HepG2 (cell line): Measurements from ENCODE around the gene HNRNPUL1. TPM values are rescaled to one million over a fixed set of nuclear protein-coding genes. Genes with fewer than 3 reads are reported as not detected.

ENCODE experiments used
- AGO2 ChIP-seq: fragments of 200-400 bp; formaldehyde crosslinking; optimal IDR thresholded peaks from 2 replicates; pipeline ENCODE3; 2017; ENCODE audit warnings: mild to moderate bottlenecking, low read depth, low read length, moderate library complexity
- DZIP1 ChIP-seq: sonication (generic); formaldehyde crosslinking; IDR thresholded peaks from 2 replicates; pipeline ENCODE4 v1.5.0; 2020; ENCODE audit warnings: mild to moderate bottlenecking, missing genetic modification reagents
- HDAC2 ChIP-seq: sonication (generic); formaldehyde crosslinking; IDR thresholded peaks from 2 replicates; pipeline ENCODE4 v1.4.0; 2020; ENCODE audit warnings: missing genetic modification reagents
- HNF1A ChIP-seq, 2 experiments: sonication (generic) in 1 of 2; formaldehyde crosslinking in 1 of 2; IDR thresholded peaks; 2 replicates each; pipeline versions ENCODE4 v1.4.0 to v1.6.1; 2016 to 2020; ENCODE audit warnings: borderline replicate concordance in 1 of 2, low read depth in 1 of 2, mild to moderate bottlenecking in 1 of 2, missing genetic modification reagents in 1 of 2
- PLRG1 ChIP-seq: fragments of 450-650 bp; conservative IDR thresholded peaks from 2 replicates; pipeline ENCODE4 v1.6.1; 2016
- RELA ChIP-seq: sonication (generic); formaldehyde crosslinking; IDR thresholded peaks from 2 replicates; pipeline ENCODE4 v1.4.0; 2020; ENCODE audit warnings: missing genetic modification reagents
- SALL1 ChIP-seq: sonication (generic); formaldehyde crosslinking; IDR thresholded peaks from 2 replicates; pipeline ENCODE4 v1.8.0; 2022; ENCODE audit warnings: mild to moderate bottlenecking, missing genetic modification reagents
- SALL2 ChIP-seq: sonication (generic); formaldehyde crosslinking; IDR thresholded peaks from 2 replicates; pipeline ENCODE4 v1.8.1; 2023; ENCODE audit warnings: mild to moderate bottlenecking, missing genetic modification reagents, inconsistent platforms
- ZNF180 ChIP-seq: sonication (generic); formaldehyde crosslinking; IDR thresholded peaks from 2 replicates; pipeline ENCODE4 v1.4.0; 2020; ENCODE audit warnings: low read depth, missing genetic modification reagents, borderline replicate concordance
- ZNF275 ChIP-seq: sonication (generic); formaldehyde crosslinking; IDR thresholded peaks from 2 replicates; pipeline ENCODE4 v1.8.0; 2022; ENCODE audit warnings: missing genetic modification reagents, mild to moderate bottlenecking, inconsistent platforms, borderline replicate concordance
- ZNF543 ChIP-seq: sonication (generic); formaldehyde crosslinking; IDR thresholded peaks from 2 replicates; pipeline ENCODE4 v1.4.0; 2020; ENCODE audit warnings: mild to moderate bottlenecking, missing genetic modification reagents
- ZNF670 ChIP-seq: sonication (generic); formaldehyde crosslinking; IDR thresholded peaks from 2 replicates; pipeline ENCODE4 v1.8.0; 2022; ENCODE audit warnings: mild to moderate bottlenecking, missing genetic modification reagents, borderline replicate concordance
- ZNF687 ChIP-seq: sonication (generic); formaldehyde crosslinking; IDR thresholded peaks from 2 replicates; pipeline ENCODE4 v1.5.1; 2020; ENCODE audit warnings: mild to moderate bottlenecking, missing genetic modification reagents, moderate library complexity
- polyA plus RNA-seq, 8 experiments: library from polyadenylated mRNA; depleted of rRNA in 3 of 8; stranded (reverse) in 7 of 8; unstranded in 1 of 8; fragments of >200 nt; fragmentation: Illumina TruSeq in 4 of 8; extraction: Trizol in 4 of 8; gene quantifications; 2 replicates each; pipeline versions ENCODE4 v1.2.1 to v1.2.3, GENCODE V29; 2011 to 2016; ENCODE audit warnings: low read depth in 4 of 8, missing spikeins in 1 of 8, mixed read lengths in 1 of 8; ENCODE audit not compliant: insufficient read depth in 1 of 8
- total RNA-seq, 5 experiments: library from RNA; depleted of rRNA; stranded (reverse); fragments of >200 nt; fragmentation: Illumina TruSeq; extraction: Trizol; gene quantifications; 2 replicates each; pipeline ENCODE4 v1.2.3, GENCODE V29; 2016; ENCODE audit warnings: low read depth in 1 of 5

Gene HNRNPUL1
- total and polyA plus RNA-seq, 2 of the 13 experiments (the other 11 are each of a cell fraction or from before 2014, with no cell fraction given): 30.9 to 81.7 TPM

GRCh38 chr19:41351339-41352245 lies 87.4 kb downstream of the HNRNPUL1 start (continued):
- peak; percentile 53 for TF ChIP-seq ZNF687 (CRISPR knock-in tag)
- TF ChIP-seq DZIP1 (CRISPR knock-in tag): no peak
- TF ChIP-seq SALL1 (CRISPR knock-in tag): peak; percentile 41; the same call in 1 of the 2 replicates
- no peak for TF ChIP-seq ZNF275 (CRISPR knock-in tag)
- 0 out of 2 replicates have a peak, but pooled peaks have one; percentile 40 for TF ChIP-seq ZNF543
- TF ChIP-seq SALL2: 0 out of 2 replicates have a peak, but pooled peaks have one; percentile 26
- TF ChIP-seq ZNF670 (CRISPR knock-in tag): 0 out of 2 replicates have a peak, but pooled peaks have one; percentile 30
- TF ChIP-seq HNF1A (IDR thresholded peaks at IDR 0.05; ENCODE audit: low read depth): no peak
- 0 out of 2 replicates have a peak, but pooled peaks have one; percentile 25 for TF ChIP-seq HNF1A (CRISPR knock-in tag; IDR thresholded peaks at IDR 0.05; ENCODE audit: borderline replicate concordance)
- TF ChIP-seq AGO2: peak; percentile 70
- no peak for TF ChIP-seq ZNF180 (CRISPR knock-in tag)
- no peak for TF ChIP-seq PLRG1
- TF ChIP-seq RELA (CRISPR knock-in tag): no peak
- 0 out of 2 replicates have a peak, but pooled peaks have one; percentile 12 for TF ChIP-seq HDAC2
